ENCODE data around the gene PLSCR5.
A peak's percentile ranks its signal among the peaks of the same experiment; 100 is the strongest.

The PLSCR5 gene

GRCh38 chr3:146605106-146605505 lies at the start of gene PLSCR5:
Gene PLSCR5 (minus strand): TSS chr3:146605346. CDS start chr3:146605212, 134 bp downstream.
- no peak for DNase-seq (ENCODE audit: low read depth)

DNA sequence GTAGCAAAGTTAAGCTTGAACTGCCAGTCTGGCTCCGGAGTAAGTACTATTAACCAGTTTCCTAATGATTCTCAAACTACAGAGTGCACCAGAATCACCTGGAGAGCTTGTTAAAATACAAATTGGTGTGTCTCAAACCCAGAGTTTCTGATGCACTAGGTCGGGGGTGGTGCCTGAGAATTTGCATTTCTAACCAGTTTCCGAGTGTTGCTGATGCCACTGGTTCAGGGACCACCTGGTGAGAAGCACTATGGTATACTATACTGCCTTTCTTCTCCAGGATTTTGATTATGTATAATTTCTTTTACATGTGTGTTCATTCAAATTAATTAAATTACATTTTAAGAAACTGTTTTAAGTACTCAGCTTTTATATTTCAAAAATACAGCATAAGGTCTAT lies 48.8 kb upstream of the PLSCR5 start:
- no peak for DNase-seq (ENCODE audit: low read depth)

DNA sequence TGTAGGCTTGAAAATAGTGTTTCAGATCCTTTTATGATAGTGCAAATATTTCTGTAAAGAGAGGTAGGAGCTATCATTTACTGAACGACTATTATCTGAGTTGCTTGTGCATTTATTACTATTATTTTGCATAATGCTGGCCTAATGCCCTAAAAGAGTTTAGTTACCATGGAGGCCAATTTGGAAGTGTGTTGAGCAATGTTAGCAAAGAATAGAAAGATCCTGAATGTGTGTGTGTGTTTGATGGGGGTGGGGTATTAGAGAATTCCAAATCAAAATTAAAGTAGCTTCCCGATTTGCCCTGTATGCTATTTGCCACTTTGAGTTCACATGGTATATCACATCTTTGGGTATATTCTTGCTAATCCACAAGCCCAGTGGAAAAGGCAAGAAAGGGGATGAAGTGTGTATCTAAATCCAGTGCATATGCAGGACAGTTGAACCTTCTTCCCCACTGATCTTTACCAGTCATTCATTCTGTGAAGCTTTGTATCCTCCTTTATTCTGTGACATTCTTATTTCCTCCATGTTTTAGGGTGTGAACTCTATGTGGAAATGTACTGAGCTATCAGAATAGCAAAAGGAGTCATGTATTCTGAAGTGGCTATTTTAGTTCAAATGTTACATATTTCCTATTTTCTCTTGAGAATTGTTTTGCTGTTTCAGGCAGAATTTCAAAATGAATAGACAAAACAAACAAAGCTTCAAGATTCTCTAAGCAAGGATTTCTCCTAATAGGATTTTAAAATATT lies 45.7 kb upstream of the PLSCR5 start:
- no peak for DNase-seq (ENCODE audit: low read depth)

DNA sequence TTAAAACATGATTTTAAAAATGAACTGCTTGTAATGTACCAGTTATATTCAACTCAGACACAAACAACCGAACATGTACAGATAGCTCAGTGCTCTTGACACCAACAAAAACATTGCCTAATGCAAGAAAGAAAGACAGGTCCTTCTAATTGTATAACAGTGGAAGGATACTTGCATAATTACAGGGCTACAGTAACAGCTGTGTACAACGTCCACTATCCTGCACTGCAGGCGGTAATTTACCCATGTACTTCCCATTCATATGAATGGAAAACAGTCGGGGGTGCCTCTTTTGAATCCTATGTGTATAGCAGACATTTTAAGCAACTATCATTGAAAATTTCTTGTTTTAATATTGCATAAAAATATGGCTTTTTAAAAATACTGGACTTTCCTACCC lies 41.1 kb upstream of the PLSCR5 start:
- DNase-seq (ENCODE audit: low read depth), result no peak

DNA sequence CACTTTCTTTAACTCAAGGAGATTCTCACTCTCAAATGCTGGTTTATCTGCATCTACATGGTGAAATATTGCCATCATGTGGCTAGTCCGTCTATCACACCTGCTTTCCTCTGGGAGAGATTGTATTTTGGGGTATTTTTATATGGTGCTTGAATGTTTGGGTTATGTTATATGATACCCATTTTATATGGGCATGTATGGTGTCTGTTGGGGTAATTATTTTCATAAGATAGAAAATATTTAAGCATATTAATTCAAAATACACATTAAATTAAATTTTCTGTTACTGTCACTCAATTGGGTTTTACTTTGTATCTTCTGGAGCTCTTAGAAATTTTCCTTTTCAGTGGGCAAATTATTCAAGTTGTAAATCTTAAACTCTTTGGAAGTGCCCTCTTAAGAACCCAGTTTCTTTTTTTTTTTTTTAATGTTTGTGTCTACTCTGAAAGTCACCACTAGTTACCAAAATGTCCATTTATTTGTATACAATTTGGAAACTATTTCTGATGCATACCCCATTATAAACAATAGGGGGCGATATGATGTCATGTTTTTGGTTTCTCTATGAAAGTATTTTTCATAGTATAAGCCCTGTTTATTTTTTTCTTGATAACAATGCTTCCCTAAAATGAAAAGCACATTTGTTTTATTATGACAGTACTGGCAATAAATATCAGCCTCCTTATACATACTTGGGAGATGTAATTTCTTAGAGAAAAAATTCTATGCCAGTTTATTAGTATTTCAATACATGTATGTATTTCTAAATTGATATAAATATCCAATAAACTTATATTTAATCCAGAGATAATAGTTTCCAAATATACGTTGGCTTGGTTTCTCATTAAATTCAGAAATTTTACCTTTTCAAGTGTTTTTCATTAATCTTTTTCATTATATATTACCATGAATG lies 36.1 kb upstream of the PLSCR5 start:
- peak; percentile 20 for DNase-seq (ENCODE audit: low read depth)

GRCh38 chr3:146640361-146640760 lies 35.2 kb upstream of the PLSCR5 start:
- no peak for DNase-seq (ENCODE audit: low read depth)

- no peak for DNase-seq (ENCODE audit: low read depth)
Measured at GRCh38 chr3:146638718-146639117, 33.6 kb upstream of the PLSCR5 start.

DNA sequence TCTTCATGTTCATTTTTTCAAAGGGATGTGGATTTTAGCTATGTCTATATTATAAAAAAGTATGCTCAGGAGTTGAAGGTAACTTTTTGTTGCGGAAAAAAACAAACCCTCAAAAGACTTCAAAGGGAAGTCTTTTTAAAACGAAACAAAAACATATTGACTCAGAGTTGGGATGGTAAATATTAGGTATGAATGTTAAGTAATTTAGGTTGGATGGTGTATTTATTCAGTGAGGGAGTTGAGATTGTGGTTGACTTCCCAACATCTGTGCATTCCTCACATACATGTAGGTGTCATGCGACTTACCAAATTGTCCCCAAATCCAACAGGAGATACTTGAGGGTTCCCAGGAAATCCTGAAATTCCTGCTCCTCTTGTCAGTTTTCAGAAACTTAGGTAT lies 32.7 kb upstream of the PLSCR5 start:
- DNase-seq (ENCODE audit: low read depth), result no peak

DNA sequence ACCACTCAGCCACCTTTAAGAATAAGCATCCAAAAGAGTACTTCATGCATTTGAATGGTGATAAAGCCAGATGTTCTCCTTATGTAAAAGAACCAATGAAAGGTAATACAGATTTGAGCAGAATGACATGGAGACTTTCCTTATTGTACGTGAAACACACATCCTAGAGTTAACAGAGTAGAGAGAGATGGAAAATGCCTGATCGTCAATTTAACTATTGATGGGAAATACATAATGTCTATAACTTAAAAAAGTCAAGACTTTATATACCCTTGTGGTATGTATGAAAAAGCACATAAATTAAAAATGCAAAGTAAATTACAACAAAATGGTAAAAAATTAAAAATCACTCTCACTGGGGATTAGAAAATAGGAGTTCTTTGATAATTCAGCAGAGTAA lies 31.7 kb upstream of the PLSCR5 start:
- no peak for DNase-seq (ENCODE audit: low read depth)

DNA sequence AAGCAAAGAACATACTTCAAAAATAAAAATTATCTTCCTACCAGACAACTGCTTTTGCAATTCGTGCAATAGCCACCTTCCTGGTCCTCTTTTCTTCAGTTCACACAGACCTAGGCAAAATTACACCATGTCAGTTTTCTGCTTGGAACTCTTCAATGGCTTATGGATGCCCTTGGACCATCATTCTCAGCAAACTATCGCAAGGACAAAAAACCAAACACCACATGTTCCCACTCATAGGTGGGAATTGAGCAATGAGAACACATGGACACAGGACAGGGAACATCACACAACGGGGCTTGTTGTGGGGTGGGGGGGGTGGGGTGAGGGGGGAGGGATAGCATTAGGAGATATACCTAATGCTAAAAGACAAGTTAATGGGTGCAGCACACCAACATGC lies 29.2 kb upstream of the PLSCR5 start:
- no peak for DNase-seq (ENCODE audit: low read depth)

- DNase-seq (ENCODE audit: low read depth), result no peak
Measured at GRCh38 chr3:146628671-146629070, 23.5 kb upstream of the PLSCR5 start.

DNA sequence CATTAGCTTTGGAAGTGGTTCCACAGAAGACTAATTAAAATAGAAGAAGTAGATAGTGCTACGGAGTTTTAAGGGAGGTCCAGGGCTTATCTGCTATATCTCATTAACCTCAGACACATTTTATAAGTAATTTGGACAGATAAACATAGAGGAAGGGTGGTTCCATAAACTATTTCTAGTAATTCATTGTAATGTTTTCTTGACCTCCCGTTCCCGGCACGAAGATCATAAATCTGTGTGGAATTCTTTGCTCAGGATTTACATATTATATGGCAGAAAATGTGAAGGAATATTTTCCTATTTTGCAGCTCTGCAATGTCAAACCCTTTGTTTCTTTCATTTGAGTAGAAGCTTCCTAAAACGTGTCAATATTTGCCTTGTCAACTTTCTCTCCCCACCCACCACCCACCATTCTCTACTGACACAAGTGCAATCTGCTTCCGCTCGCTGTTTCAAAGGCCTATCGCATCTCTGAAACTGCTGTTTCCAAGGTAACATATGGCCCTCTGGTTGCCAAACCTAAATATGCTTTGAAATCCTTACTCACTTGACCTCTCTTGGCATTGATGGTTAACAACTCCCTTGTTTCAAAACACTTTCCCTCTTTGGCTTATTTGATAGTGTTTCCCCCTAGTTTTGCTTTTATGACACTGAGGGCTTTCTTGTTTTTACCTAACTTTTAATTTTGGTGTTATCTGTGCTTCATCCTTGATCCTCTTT lies 21.4 kb upstream of the PLSCR5 start:
- DNase-seq (ENCODE audit: low read depth), result no peak

DNA sequence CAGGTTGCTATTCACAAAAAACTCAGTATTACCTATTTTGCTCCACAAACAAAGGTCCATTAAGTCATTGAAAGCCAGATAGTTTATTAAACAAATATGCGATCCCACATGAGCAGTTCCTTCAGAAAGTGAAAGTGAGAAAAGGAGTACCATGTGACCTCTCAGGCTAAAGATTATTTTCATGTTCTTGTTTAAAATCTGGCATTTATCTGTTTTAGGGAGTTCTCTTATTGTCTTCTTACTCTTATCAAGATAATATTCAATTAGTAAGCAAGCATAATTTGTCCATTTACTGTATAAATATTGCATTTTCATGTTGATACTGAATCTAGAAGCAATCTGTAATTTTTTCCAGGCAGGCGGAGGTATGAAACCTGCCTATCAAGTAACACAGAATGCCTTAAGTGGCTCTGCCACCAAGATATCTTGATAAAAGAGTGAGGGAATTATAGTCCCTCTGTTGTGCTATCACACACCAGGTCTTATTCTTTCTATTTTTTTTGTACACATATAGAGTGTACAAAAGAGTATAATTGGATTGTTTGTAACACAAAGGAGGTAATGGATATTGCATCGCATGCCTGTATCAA lies 20.1 kb upstream of the PLSCR5 start:
- no peak for DNase-seq (ENCODE audit: low read depth)

DNA sequence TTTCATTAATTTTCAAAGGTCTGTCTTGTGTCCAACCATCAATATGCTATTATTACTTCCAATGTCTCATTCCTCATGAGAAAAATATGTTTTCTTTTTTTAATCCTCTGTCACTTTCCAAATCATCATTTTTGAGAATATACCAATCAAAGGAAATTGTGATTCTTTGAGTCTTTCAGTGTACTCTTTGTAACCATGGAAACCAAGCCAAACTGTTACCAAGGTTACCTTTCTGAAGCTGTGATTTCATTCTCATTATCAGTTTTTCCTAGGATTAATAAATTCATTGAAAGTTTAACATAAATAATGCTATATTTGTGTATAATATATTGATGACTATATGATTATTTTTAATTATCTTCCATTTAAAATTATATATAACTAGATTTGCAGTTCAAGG lies 16.6 kb upstream of the PLSCR5 start:
- DNase-seq (ENCODE audit: low read depth), result no peak

GRCh38 chr3:146612015-146612414 lies 6.9 kb upstream of the PLSCR5 start:
- no peak for DNase-seq (ENCODE audit: low read depth)

- no peak for DNase-seq (ENCODE audit: low read depth)
Measured at GRCh38 chr3:146611096-146611495, 6.0 kb upstream of the PLSCR5 start.

- DNase-seq (ENCODE audit: low read depth), result no peak
Measured at GRCh38 chr3:146598535-146598934, 6.6 kb downstream of the PLSCR5 start.

GRCh38 chr3:146594843-146595482 lies 10.2 kb downstream of the PLSCR5 start:
- DNase-seq (ENCODE audit: low read depth), result no peak

DNA sequence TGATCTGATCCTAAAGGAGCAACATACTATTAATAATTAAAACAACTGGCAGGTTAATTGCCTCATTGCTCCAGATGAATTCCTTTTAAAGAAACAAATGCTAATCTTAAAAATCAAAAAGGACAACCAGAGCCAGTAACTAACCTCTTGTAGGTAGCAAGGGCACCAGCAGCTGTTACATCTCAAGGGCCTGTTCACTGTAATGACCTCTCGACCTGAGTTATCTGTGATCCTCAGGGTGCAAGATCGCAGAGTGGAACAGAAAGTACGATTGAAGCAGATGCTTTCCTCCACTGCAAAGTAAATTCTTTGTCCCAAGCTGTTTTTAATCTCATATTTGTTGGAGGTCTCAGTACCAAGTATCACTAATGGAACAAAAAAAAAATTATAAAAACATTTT lies 11.4 kb downstream of the PLSCR5 start:
- no peak for DNase-seq (ENCODE audit: low read depth)

- DNase-seq (ENCODE audit: low read depth), result no peak
Measured at GRCh38 chr3:146590521-146590920, 14.6 kb downstream of the PLSCR5 start.

DNA sequence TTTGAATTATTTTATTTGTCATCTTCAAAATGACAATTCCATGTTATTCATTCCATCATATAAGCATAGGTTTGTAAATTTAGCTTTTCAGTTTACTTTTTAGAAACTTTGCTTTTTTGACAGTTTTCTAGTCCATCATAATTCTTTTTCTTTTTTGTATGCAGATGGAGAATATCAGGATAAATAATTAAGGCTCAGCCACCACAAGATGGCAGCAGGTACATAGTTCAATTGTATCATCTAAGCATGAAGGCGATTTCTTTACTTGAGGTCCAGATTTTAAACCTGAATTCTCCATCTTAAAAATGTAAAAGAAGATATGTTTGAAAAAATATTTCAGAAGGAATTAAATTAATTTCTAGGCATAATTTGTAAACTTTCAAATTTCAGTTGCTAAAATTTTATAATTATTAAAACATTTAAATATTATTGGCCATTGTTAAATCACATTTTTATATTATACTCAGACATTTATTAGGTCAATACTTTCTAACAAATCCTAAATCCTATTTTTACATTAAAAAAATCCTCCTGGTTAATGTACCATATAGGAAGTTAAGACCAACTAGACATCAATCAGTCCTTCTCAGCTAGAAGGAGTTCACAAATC lies 15.1 kb downstream of the PLSCR5 start:
- no peak for DNase-seq (ENCODE audit: low read depth)
